Amygdala (tissue), 56 donors: ENCODE data around the gene CEP162.
A peak's percentile ranks its signal among the peaks of the same experiment; 100 is the strongest.
"Not testable (repeated sequence)": the region's sequence is repeated elsewhere in the genome, so short reads cannot be mapped to it uniquely, and the experiment has no call there.

Source experiments
- DNase-seq, 56 donors: peaks; one replicate each; lab custom pipeline; 2025; lab: John Stamatoyannopoulos, UW

Gene CEP162

DNA sequence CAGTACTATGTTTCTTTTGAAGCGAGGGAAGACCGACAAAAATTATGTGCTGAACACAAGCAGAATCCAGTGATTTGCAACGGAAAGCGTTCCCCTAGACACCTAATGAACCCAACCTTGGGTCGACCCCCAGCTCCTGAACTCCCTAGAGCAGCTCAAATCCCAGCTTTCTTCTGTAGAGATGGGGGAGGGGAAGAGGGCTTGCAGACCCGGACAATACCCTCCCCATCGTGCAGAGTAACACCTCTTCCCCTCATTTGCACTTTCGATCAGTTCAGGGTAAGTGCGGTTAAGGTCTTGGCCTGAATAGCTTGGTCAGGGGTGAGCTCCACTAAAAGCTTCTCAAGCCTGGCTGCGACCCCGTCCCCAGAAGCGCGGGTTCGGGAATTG, 404 bp downstream of the CEP162 start:
- peak in 3 of 56 donors; percentile 22 to 52 (median 23) for DNase-seq

DNA sequence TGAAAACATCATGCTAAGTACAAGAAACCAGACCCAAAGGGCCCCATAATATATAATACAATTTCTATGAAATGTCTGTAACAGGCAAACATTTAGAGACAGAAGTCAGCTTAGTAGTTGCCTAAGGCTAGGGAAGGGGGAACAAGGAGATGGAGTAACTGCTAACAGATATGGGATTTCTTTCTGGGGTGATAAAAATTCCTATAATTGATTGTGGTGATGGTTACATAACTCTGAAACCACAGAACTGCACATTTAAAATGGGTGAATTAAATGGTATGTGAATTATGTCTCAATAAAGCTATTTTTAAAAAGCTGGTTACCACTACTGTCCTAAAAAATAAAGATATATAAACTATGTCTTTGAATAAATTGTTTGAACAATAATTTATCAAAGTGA, 3.2 kb downstream of the CEP162 start:
- no peak for DNase-seq

DNA sequence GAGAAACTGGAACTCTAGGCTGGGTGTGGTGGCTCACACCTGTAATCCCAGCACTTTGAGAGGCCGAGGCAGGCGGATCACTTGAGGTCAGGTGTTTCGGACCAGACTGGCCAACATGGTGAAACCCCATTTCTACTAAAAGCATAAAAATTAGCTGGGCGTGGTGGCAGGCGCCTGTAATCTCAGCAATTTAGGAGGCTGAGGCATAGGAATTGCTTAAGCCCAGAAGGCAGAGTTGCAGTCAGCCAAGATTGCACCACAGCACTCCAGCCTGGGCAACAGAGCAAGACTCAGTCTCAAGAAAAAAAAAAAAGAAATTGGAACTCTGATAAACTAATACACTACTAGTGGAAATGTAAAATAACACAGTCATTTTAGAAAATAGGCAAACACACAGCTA, 3.8 kb downstream of the CEP162 start:
- not testable (repeated sequence) for DNase-seq

DNA sequence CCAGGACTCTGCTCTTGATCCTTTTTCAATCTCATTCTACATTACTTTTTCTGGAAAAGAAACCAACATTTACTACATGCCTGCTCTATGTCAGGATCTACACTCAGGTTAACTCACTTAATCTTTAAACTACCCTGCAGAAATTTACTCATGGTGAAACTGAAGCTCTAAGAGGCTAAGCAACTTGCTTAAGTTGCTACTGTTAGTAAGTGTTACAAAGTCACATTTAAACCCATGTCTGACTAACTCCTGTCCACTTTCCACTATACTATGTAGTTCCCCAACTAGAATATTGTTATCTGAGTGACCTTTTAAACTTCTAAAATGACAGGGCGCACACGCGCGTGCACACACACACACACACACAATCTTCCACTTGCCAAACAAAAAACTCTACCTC, 5.0 kb downstream of the CEP162 start:
- DNase-seq: no peak

GRCh38 chr6:84220809-84221409, 6.5 kb downstream of the CEP162 start:
- peak in 1 of 56 donors; percentile 7 for DNase-seq

GRCh38 chr6:84218091-84218490, 9.4 kb downstream of the CEP162 start:
- no peak for DNase-seq

DNA sequence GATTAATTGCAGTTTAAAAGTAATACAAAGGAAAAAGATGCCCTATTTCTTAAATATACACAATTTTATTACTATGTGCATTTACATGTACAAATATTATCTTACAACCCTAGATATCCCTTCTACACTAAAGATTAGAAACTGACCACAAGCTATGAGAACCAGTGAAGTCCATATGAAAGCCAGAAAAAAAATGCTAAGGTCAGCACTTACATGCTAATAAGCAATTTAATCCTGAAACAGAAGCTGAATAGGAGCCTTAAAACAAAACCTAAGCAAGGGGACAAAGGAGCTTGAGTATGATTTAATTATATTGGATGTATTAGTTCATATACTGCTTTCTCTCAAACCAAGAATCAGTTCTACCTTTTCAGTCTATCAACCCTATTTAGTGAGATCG, 14.2 kb downstream of the CEP162 start:
- DNase-seq: no peak

GRCh38 chr6:84204011-84204410, 23.4 kb downstream of the CEP162 start:
- no peak for DNase-seq

DNA sequence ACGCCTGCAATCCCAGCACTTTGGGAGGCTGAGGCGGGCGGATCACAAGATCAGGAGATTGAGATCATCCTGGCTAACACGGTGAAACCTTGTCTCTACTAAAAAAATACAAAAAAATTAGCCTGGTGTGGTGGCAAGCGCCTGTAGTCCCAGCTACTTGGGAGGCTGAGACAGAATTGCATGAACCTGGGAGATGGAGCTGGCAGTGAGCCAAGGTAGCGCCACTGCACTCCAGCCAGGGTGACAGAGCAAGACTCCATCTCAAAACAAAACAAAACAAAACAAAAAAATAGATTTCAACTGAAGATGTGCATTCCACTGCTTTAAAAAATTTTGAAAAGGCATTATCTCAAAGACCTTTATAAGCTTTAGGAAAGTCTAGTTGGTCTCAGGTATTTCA, 27.5 kb downstream of the CEP162 start:
- DNase-seq: not testable (repeated sequence)

DNA sequence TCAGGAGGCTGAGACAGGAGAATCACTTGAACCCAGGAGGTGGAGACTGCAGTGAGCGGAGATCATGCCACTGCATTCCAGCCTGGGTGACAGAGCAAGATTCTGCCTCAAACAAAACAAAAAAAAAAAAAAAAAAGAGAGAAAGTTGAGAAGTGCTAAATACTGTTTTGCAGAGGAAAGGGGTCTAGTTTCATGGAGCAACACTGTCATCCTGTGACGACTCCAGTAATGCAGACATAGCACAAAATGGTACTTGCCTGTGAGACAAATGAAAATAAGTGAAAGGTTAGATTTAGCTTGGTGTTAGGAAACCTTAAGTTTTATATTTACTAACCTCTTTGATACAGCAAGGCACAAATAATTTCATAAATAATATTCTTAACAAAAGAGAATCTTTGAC, 29.7 kb downstream of the CEP162 start:
- DNase-seq: no peak

- no peak for DNase-seq
Observed at GRCh38 chr6:84193114-84193708, 34.2 kb downstream of the CEP162 start.

- DNase-seq: no peak
Observed at GRCh38 chr6:84191802-84192201, 35.6 kb downstream of the CEP162 start.

DNA sequence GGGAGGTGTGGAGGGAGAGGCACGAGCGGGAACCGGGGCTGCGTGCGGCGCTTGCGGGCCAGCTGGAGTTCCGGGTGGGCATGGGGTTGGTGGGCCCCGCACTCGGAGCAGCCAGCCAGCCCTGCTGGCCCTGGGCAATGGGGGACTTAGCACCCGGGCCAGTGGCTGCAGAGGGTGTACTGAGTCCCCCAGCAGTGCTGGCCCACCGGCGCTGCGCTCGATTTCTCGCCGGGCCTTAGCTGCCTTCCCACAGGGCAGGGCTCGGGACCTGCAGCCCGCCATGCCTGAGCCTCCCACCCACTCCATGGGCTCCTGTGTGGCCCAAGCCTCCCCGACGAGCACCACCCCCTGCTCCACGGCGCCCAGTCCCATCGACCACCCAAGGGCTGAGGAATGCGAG, 38.1 kb downstream of the CEP162 start:
- not testable (repeated sequence) for DNase-seq

- DNase-seq: no peak
Observed at GRCh38 chr6:84183430-84183829, 44.0 kb downstream of the CEP162 start.

DNA sequence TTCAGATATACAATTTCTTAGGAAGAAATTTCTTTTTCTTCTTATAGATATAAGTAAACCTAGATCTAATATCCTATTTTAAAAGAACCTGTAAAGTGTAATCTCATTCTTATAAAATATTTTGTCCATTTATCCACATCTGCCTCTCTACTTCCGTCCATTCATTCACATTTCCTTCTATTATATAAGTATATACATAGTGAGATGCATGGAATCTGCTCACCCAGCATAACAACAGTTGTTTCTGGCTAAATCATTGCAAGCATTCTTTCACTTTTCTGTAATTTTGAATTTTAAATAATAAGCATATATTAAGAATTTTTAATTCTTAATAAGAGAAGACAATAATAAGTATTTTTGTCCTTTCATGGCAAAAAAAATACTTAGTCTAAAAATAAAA, 45.4 kb downstream of the CEP162 start:
- DNase-seq: no peak

DNA sequence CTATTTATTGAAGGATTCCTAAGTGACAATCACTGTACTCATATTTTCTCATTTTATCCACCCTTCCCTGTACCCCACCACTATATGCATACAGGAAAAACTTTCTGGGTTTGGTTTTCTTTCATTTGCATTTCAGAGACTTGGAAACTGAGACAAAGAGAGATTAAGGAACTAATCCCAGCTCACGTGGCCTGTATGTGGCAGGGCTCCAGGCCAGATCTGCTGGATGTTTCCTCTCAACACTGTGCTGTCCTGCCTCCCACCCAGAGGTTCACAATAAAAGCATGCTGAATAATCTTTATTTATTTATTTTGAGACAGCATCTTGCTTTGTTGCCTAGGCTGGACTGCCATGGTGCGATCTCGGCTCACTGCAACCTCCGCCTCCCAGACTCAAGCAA, 50.2 kb downstream of the CEP162 start:
- no peak for DNase-seq

DNA sequence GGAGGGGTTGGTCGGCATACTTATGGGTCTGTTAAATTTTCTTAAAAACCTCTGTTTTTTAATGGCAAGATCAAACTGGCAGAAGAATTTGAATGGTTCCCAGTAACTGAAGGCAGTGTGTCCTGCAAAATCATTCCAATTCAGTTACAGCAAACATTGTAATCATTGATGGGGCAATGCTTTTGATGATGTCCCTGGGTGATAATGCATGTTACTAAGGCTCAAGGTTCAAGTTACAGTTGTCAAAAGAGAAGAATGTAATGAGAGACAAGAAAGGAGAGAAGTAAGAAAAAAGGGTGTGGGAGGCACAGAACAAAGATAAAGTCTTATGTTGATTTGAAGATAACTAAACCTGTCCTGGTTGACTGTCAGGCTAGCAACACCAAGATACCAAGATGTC, 54.9 kb downstream of the CEP162 start:
- DNase-seq: no peak

DNA sequence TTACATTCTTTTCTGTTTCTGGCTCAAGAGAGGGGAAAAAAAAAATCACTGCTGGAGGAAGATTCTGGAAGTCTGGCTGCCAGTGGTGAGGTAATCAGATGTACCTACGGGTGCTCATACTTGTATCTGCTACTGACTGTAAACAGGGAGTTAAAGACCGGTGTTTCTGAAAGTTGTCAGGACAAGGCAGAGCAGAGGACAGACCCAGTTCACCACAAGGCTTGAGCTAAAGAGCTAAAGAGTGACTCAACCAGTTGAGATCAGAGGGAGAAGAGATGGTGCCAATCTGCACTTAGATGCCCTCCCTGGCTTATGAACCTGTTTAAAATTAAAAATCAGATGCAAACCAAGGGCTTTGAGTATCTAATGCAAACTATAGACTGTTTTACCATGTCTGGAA, 55.4 kb downstream of the CEP162 start:
- DNase-seq: no peak

DNA sequence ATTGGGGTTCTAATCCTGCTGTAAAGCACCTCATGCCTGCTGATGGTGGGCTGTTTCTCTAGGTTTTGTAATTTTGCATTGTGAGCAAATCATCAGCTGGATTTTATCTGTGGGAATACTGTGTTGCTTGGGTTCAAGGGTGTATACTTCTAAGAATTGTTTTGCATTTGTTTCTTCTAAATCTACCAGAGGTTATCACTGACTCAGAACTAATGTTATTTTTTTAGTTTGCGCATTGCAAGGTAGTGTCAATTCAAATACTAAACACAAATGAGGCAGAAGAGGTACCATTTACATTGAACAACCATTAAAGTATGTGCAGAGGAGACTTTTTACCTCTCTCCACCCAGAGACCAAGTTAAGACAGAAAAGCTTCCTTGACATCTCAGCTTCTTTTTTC, 60.0 kb downstream of the CEP162 start:
- no peak for DNase-seq

GRCh38 chr6:84166395-84166794, 61.0 kb downstream of the CEP162 start:
- no peak for DNase-seq

- DNase-seq: not testable (repeated sequence)
Observed at GRCh38 chr6:84164328-84164727, 63.1 kb downstream of the CEP162 start.

DNA sequence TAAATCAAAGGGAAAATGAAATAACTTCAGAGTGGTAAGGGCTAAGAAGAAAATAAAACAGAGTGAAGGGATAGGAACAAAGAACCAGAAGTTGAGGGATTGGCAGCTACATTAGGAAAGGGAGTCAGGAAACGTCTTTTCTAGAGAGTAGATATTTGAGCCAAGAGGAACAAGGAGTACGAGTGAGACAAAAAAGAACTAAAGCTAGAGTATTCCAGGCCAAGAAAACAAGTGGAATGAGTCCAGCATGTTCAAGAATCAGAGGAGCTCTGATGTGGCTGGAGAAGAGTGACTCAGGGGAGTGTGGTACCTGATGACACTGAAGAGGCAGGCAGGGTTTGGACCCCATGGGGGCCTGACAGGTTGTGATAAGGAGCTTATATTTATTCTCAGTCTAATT, 66.3 kb downstream of the CEP162 start:
- DNase-seq: no peak

GRCh38 chr6:84156306-84156705, 71.1 kb downstream of the CEP162 start:
- DNase-seq: no peak
